Activated CD8-positive, alpha-beta memory T cell treated with anti-CD3 and anti-CD28 coated beads, Interleukin-2, amount 50 U/mL, for 1 hour (primary cell): Measurements from ENCODE around the gene KIAA1549.
"Not testable (repeated sequence)": the region's sequence is repeated elsewhere in the genome, so short reads cannot be mapped to it uniquely, and the experiment has no call there.

ENCODE experiments used
- DNase-seq: peaks from one replicate; pipeline ENCODE4 v3.0.0-alpha.2; 2020; ENCODE audit errors: extremely low read depth

KIAA1549 gene

GRCh38 chr7:138944592-138944991, 36.6 kb downstream of the KIAA1549 start:
- DNase-seq = no peak

- no peak for DNase-seq
These were observed 38.1 kb downstream of the KIAA1549 start for GRCh38 chr7:138943061-138943460.

DNA sequence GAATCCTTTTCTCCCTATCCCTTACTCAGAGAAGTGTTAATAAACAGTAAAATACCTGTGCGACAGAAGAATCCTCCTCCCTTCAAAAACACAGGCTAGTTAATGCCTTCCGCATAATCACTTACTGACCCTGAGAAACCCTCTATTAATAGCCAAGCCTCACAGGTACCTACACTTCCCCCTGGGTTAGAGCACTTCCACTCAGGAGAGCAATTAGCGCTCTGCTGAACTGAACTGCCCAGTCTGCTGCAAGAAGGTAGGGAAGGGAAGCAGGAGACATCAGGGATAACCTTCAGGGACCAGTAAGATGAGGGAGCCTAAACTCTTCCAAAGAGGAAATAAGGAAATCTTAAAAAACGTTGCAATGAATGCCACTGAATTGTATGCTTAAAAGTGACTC, 39.6 kb downstream of the KIAA1549 start:
- DNase-seq = no peak

DNA sequence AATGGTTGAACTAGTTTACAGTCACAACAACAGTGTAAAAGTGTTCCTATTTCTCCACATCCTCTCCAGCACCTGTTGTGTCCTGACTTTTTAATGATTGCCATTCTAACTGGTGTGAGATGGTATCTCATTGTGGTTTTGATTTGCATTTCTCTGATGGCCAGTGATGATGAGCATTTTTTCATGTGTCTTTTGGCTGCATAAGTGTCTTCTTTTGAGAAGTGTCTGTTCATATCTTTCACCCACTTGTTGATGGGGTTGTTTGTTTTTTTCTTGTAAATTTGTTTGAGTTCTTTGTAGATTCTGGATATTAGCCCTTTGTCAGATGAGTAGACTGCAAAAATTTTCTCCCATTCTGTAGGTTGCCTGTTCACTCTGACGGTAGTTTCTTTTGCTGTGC, 40.6 kb downstream of the KIAA1549 start:
- not testable (repeated sequence) for DNase-seq

DNA sequence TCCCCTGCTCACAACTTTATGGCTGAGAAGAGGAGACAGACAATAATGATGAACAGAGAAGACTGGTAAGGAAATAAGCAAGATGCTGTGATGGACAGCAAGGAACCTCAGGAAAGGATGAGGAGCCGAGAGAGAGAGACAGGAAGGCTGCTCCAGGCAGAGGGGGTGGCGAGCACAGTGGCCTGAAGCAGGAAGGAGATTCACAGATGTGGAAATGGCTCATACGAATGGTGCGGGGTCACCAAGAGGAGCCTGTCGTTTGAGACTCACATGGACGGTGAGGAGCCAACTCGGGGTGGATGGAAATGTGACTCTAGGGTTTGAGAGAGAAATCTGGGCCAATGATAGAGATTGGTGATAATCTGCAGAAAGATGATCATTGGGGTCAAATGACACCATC, 43.7 kb downstream of the KIAA1549 start:
- no peak for DNase-seq

DNA sequence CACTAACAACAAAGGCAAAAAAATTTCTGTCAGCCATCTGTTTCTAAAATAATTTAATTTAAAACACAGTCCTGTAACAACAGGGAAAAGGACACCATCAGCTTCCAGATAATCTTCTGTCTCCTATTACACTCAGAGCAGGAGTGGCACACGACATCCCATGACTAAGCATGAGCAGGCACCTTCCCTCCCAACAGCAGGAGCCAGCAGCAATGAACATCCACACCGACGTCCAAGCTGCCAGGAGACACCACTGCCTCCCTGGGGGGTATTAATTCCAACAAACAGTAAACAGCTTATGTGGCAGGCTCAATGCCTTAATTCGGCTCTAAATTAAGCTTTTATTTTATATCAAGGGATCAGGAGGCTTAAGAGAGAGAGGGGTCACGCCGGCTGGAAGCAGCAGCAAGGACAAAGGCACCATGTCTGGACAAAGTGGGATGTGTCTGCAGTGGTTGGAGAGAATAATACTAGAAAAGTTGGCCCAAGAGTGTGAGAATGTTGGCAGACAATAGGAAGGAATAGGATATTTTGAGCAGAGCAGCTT, 45.7 kb downstream of the KIAA1549 start:
- DNase-seq = no peak

DNA sequence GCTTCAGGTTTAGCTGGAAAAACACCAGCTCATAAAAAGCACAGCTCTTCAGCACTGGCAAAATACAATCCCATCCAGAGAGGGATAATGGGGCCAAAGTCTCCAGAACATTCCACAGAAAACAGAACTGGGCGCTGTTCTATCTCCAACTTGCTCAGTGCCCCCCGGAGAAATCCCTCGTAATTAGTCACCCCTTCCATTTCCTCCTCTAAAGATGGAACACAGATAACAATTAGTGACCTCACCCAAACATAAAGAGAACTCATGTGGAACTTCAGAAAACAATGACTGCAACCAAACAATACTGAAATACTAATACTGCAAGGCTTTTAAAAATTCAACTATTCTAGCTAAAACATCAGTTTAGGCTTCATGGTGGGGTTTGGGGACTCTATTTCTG, 46.3 kb downstream of the KIAA1549 start:
- no peak for DNase-seq

- DNase-seq = no peak
These were observed 46.8 kb downstream of the KIAA1549 start for GRCh38 chr7:138934367-138934766.

DNA sequence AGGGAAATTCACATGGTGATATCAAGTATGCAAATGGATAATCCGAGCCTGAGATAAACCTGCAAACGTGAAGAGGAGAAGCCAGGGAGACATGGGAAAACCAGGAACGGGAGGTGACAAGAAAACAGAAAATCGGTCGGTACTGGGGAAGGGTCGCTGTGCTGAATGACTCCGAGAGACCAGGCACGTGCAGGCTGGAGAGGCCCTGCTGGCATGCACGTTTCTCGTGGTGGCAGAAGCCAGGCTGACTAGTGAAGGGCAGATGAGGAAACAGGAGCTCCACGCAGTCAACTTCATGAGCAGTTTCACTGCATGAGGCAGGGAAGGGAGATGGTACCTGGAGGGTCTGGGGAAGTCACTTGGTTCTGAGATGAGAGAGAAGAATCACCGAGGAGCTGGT, 48.3 kb downstream of the KIAA1549 start:
- no peak for DNase-seq

- no peak for DNase-seq
These were observed 48.8 kb downstream of the KIAA1549 start for GRCh38 chr7:138932427-138932826.

DNA sequence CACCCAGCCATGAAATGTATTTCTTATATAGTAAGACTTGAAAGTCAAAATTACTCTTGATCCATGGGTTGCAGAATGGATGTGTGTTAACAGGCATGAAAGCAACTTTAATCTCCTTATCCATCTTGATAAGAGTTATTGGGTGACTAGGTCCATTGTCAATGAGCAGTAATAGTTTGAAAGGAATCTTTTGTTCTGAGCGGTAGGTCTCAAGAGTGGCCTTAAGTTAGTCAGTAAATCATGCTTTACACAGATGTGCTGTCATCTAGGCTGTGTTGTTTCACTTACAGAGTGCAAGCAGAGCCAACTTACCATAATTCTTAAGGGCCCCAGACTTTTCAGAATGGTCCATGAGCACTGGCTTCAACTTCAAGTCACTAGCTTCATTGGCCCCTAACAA, 51.2 kb downstream of the KIAA1549 start:
- DNase-seq = no peak

DNA sequence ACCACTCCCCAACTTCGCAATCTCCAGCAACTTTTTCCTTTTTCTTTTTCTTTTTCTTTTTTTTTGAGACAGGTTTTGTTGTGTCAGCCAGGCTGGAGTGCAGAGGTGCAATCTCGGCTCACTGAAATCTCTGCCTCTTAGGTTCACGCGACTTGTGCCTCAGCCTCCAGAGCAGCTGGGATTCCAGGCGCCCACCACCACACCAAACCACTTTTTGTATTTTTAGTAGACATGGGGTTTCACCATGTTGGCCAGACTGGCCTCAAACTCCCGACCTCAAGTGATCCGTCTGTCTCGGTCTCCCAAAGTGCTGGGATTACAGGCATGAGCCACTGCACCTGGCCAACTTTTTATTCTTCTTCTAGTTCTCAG, 55.0 kb downstream of the KIAA1549 start:
- no peak for DNase-seq

GRCh38 chr7:138924501-138925225, 56.5 kb downstream of the KIAA1549 start:
- no peak for DNase-seq

DNA sequence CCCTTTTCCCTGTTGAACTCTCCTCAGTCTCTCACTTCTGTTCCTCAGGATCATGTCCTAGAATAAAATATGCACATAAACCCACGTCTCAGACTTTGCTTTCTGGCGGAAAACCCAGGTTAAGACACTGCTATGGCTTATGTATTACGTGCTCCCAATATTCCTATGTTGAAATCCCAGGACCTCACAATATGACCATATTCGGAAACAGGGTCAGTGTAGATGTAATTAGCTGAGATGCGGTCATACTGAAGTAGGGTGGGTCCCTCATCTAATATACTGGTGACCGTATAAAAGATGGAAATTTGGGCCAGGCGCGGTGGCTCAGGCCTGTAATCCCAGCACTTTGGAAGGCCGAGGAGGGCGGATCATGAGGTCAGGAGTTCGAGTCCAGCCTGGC, 59.9 kb downstream of the KIAA1549 start:
- no peak for DNase-seq

DNA sequence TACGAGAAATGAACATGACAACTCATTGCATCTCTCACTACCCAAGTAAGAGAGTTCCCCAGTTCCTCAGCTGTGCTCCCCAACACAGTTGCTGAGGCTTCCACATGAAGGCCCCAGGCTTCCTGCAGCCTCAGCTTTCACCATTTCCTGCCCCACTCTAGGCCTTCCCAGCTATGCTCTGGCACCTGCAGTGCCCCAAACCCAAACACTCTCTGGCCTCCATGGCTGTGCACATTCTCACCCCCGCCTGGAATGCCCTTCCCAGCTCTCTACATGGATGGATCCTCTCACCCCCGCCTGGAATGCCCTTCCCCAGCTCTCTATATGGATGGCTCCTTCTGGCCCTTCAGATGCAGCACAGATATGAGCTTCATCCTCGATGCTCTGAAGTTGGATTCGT, 61.3 kb downstream of the KIAA1549 start:
- no peak for DNase-seq

DNA sequence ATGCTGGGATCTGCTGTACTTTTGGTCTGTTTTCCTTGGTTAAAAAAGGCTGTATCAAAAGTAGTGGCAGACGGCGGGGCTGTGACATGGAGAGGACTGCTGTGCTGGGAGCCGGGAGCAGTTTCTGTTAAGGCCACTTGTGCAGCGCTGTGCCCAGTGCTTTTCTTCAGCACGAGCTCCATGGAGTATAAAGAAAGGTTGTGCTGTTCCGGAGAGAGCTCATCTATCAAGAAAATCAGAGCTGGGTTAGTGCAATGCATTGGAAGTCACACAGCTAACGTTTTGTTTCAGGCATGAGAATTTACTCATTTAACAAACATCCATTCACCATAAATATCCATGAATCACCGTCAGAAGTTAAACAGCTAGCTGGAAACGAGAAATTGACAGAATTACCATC, 62.0 kb downstream of the KIAA1549 start:
- no peak for DNase-seq

- no peak for DNase-seq
These were observed 62.4 kb downstream of the KIAA1549 start for GRCh38 chr7:138918756-138919155.

GRCh38 chr7:138918176-138918575, 63.0 kb downstream of the KIAA1549 start:
- DNase-seq = no peak

GRCh38 chr7:138917771-138918170, 63.4 kb downstream of the KIAA1549 start:
- DNase-seq = no peak

GRCh38 chr7:138916731-138917130, 64.5 kb downstream of the KIAA1549 start:
- DNase-seq = no peak

GRCh38 chr7:138916275-138916674, 64.9 kb downstream of the KIAA1549 start:
- no peak for DNase-seq

DNA sequence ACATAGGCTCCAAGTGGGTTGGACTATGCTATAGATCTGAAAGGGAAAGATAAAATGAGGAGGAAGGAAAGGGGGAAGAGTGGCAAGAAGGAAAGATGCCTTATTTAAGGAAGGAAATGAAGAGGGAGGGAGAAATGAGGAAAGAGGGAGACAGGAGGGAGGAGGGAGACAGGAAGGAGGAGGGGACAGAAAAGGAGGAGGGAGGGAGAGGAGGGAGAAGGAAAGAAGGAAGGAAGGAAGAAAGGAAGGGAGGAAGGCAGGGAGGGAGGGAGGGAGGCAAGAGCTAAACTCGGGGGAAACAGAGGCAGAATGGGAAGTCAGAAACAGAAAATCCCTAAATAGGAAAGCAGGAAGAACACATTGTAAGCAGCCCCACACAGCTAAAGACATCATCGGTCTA, 67.4 kb downstream of the KIAA1549 start:
- no peak for DNase-seq

DNA sequence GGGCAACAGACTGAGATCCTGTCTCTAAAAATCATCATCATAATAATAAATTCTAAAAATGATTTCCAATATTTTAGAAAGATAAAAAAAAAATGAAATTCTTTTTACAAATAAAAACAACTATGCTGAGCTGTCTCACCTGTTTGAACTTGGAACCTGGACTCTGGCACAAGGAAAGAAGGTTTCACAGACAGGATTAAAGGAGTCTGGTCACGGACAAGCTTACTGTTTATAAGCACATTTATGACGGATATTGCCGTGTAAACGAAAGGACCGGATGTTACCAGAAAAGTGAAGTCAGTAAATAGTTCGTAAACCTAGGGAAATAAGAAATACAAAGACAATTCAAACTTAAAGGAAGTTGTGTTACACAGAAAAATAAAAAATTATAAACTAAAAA, 70.2 kb downstream of the KIAA1549 start:
- no peak for DNase-seq

DNA sequence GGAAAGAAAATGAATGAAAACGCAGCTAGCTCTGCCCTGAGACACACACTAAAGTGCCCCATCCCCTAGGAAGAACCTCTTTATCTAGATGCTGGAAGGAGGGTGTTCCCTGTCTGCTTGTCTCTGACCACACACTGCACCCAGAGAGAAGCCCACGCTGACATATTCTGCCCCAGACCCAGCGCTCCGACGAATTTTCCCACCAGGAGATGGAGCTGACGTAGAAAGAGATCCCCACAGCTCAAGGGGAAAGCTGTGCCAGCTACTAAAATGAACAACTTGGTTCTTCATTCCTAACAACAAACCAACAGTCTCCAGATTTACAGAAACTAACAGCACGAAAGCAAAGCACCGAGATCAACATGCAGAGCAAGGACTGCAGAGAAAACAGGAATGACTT, 73.3 kb downstream of the KIAA1549 start:
- no peak for DNase-seq
